PC-3 (cell line): Measurements from ENCODE around the gene MAPK8IP1.

Source experiments
- CTCF ChIP-seq: fragments of 300-600 bp; sonication (generic); conservative IDR thresholded peaks from 2 replicates; pipeline ENCODE4 v1.5.1; 2017; ENCODE audit warnings: antibody characterized with exemption, low read depth, mild to moderate bottlenecking, low read length
- EZH2 ChIP-seq: fragments of 300-600 bp; sonication (generic); IDR thresholded peaks from one replicate; pipeline ENCODE4 v1.6.1; 2017; ENCODE audit warnings: antibody characterized with exemption, mild to moderate bottlenecking, low read length; ENCODE audit not compliant: unreplicated experiment

- TF ChIP-seq CTCF (no peak), EZH2 (no peak)
Observed at GRCh38 chr11:45850446-45850845, 35.0 kb upstream of the MAPK8IP1 start.
